GM19395 (cell line): ENCODE data around the gene CTAGE9.
"Not testable (repeated sequence)": the region's sequence is repeated elsewhere in the genome, so short reads cannot be mapped to it uniquely, and the experiment has no call there.

ENCODE experiments used
- ATAC-seq: cut with Tn5 transposase; IDR thresholded peaks from one replicate; pipeline ENCODE4 v1.9.1; 2021; ENCODE audit warnings: mild to moderate bottlenecking, moderate library complexity; ENCODE audit not compliant: unreplicated experiment

CTAGE9 gene

GRCh38 chr6:131710917-131711316 lies at the start of gene CTAGE9:
TSS of gene CTAGE9 (minus strand) at chr6:131711017. CDS start at chr6:131711017, 0 bp downstream.
- not testable (repeated sequence) for ATAC-seq

- no peak for ATAC-seq
Observed at GRCh38 chr6:131758920-131759319, 48.1 kb upstream of the CTAGE9 start.

GRCh38 chr6:131756039-131756438 lies 45.2 kb upstream of the CTAGE9 start:
- no peak for ATAC-seq

- no peak for ATAC-seq
Observed at GRCh38 chr6:131755597-131755996, 44.8 kb upstream of the CTAGE9 start.

- ATAC-seq, result no peak
Observed at GRCh38 chr6:131754715-131755567, 44.1 kb upstream of the CTAGE9 start.

GRCh38 chr6:131754088-131754487 lies 43.3 kb upstream of the CTAGE9 start:
- ATAC-seq, result no peak

- not testable (repeated sequence) for ATAC-seq
Observed at GRCh38 chr6:131751012-131751715, 40.3 kb upstream of the CTAGE9 start.

- no peak for ATAC-seq
Observed at GRCh38 chr6:131749023-131749422, 38.2 kb upstream of the CTAGE9 start.

- ATAC-seq, result no peak
Observed at GRCh38 chr6:131747821-131748353, 37.1 kb upstream of the CTAGE9 start.

GRCh38 chr6:131745476-131745875 lies 34.7 kb upstream of the CTAGE9 start:
- ATAC-seq, result no peak

GRCh38 chr6:131744432-131745287 lies 33.8 kb upstream of the CTAGE9 start:
- ATAC-seq, result no peak

- ATAC-seq, result no peak
Observed at GRCh38 chr6:131741688-131742393, 31.0 kb upstream of the CTAGE9 start.

GRCh38 chr6:131740161-131740560 lies 29.3 kb upstream of the CTAGE9 start:
- ATAC-seq, result no peak

GRCh38 chr6:131739136-131739535 lies 28.3 kb upstream of the CTAGE9 start:
- ATAC-seq, result no peak

GRCh38 chr6:131736811-131737210 lies 26.0 kb upstream of the CTAGE9 start:
- no peak for ATAC-seq

GRCh38 chr6:131736003-131736596 lies 25.3 kb upstream of the CTAGE9 start:
- ATAC-seq, result no peak

GRCh38 chr6:131733376-131734016 lies 22.7 kb upstream of the CTAGE9 start:
- ATAC-seq, result no peak

- ATAC-seq, result no peak
Observed at GRCh38 chr6:131731224-131731623, 20.4 kb upstream of the CTAGE9 start.

- no peak for ATAC-seq
Observed at GRCh38 chr6:131730264-131730663, 19.4 kb upstream of the CTAGE9 start.
